ENCODE results near the gene FEZF2.

FEZF2 gene

GRCh38 chr3:62323241-62323640, 50.1 kb downstream of the FEZF2 start:
- DNase-seq = no peak
